SH-SY5Y (cell line): ENCODE measurements around the gene BTBD9.

Experiments used
- GATA2 ChIP-seq: IDR thresholded peaks from 2 replicates; pipeline ENCODE4 v1.6.1; 2011; ENCODE audit warnings: mild to moderate bottlenecking, low read depth, low read length
- GATA3 ChIP-seq: IDR thresholded peaks from 2 replicates; pipeline ENCODE4 v1.6.1; 2011; ENCODE audit warnings: low read depth, mild to moderate bottlenecking, low read length, moderate library complexity

DNA sequence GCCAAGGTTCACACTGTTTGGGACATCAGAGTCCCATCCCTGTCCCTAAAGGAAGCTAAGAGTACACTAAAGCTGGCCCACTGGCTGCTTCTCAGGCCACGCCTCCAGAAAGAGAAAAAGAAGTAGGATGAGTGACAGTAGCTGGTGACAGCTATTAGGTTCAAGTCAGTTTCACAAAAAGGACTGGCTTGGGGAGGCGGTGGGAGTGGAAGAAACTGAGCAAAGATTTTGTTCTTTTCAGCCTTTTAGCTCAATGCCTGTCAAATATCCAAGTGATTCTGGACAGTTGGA lies 445.5 kb downstream of the BTBD9 start:
- TF ChIP-seq GATA2 (no peak), GATA3 (no peak)
